Activated CD4-positive, CD25-positive, alpha-beta regulatory T cell (primary cell): ENCODE data around the gene TENM4.

Experiments
- DNase-seq, 4 experiments: peaks; one replicate each; lab custom pipeline; 2025; lab: John Stamatoyannopoulos, UW

TENM4 gene

DNA sequence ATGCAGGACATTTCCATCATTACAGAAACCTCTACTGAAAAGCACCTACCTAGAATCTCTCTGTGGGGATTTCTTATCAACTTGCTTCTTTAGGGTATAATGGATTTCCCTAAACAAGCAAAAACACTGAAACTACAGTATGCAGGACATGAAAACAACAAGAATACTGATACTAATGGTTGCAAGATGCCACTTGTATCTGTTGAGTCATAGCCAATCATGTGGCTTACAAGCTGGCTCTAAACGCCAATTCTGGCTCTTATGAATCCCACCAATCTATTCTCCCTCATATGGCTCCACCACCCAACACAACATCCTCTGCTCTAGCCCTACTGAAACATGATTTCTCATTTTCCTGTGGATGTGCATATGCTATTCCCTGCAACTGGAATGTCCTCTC is 22.6 kb downstream of the TENM4 start:
- no peak for DNase-seq

DNA sequence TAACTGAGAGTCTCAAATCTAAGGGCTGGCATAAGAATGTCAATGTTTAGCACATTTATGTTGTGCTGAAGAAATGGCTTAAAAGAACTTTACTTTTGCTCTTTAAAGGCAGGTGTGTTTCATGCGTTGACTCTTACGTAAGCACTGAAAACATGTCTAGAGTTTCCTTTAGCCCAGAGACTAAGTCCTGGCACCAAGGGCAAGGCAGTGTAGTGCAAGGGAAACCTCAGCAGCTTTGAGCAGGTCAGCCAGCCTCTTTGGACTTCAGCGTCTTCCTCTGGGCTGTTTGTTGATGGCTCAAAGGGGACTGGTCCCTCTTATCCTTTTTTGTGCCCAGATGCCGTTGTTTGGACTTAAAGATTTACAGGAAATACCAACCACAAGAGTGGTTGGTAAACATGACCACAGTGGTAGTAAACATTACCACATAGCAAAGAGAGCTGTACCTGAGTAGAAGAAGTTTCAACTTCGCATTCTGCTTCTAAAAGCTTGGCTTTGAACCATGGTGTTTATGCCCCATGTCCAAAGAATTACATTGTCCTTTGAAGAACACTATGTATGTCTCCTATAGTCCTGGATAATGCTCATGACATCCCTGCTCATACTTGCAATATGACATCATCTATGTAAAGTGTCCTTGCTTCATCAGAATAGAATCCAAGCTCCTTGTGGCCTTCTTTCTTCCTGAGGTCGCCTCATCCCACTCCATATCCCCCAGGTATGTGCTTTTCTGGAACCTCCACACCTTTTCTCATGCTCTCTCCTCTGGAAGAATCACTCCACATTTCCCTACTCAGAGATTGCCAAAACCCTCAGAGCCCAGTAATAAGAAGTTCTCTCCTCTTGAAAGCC is 23.5 kb downstream of the TENM4 start:
- DNase-seq: no peak

DNA sequence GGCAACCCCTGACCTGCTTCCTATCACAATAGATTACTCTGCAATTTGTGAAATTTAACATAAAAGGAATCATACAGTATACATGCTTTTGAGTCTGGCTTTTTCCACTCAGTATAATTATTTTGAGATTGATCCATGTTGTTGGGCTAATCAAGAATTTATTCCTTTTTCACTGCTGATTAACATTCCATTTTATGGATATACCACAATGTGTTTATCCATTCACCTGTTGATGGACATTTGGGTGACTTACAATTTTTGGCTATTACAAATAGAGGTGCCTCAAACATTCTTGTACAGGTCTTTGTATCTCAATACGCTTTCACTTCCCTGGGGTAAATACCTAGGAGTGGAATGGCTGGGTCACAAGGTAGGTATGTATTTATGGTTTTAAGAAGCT is 24.9 kb downstream of the TENM4 start:
- DNase-seq: no peak

DNA sequence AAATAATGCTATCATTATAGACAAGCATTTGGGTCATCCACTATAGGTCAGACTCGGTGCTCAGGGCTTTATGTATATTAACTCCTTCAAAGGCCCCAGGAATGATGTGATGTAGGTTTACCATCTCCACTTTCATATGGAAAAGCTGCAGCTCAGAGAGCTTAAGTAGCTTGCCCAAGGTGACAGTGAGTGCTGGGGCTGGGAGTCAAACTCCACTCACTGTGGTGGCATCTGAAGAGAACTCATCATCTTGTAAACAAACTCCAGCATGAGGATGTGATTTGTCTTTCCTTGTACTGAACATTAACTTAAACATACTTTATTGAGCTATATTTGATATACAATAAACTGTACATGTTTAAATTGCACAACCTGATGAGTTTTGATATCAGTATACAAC is 25.4 kb downstream of the TENM4 start:
- DNase-seq: no peak

DNA sequence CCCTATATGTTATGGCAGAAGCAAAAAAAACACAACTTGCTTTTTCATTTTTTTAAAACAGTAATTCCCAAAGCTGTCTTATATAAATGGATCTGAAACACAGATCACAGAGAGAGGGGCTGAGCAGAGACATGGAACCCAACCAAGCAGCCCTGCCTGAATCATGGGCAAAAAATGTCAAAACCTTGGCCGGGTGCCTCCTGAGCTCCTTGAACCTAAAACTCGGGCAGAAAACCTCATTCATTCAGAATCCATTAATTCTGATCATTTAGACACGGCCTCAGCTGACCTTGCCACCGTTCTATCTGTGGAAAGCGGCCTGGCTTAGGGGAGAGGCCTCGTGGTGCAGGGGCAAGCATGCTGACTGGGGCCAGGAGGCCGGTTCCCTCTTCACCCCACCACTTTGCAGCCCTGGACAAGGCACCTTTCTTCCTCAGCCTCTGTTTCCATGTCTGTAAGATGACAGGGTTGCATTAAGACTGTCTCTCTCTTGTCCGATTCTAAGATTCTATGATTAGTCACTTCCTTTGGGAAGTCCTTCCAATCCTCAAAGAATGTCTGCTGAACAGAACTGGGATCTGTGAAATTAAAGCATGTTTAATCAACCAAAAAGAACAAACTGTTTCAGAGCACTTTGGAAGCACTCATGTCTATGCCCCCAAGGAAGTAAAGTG is 26.0 kb downstream of the TENM4 start:
- DNase-seq: no peak

DNA sequence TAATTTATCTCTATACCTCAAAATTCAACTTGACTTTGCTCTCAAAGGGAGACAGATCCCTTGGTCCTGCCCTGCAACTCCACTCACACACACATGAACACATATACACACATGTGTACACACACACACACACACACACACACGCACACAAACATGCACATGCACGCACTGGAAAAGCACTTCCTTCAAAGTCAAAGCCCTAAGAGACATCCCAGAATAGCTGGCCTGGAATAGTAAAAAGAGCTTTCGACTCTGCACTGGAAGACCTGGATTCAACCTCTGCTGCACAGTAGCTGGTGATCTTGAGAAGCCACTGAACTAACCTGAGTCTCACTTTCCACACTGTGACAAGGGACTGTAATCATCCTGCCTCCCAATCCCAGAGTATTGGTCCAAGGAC is 26.8 kb downstream of the TENM4 start:
- DNase-seq: no peak

DNA sequence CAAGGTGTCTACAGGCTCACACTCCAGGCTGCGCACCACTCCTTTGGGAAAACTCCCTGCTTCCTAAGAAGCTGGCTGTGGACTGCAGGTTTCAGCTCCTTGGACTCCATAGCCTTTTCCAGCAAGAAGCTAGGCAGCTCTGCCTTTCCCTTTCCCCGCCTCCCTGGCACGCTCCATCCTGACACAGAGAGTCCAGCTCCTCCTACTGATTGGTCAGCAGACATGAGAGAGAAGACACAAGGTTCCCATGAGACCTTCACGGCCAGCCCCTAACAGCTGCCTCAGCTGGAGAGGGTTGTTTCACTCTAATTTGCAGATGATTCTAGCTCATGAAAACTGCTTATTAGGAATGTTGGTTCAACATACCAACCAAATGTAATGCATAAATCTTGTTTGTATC is 27.6 kb downstream of the TENM4 start:
- no peak for DNase-seq

DNA sequence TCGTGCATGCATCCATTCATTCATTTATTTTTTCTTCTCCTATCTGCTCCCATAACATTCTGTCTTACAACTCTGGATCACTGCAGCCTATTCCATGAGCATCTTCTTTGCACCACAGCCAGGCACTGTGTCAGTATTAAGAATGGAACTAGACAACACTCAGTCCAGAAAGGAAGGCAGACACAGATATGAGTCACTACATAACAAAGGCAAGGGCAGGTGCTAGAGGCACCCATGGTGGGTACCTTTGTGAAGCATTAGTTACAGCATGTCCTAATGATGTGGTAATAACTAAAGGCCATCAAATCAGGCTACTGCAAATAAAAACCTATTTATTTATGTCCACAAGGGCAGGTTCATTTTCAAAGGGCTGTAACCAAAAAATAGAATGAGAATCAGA is 28.1 kb downstream of the TENM4 start:
- no peak for DNase-seq

DNA sequence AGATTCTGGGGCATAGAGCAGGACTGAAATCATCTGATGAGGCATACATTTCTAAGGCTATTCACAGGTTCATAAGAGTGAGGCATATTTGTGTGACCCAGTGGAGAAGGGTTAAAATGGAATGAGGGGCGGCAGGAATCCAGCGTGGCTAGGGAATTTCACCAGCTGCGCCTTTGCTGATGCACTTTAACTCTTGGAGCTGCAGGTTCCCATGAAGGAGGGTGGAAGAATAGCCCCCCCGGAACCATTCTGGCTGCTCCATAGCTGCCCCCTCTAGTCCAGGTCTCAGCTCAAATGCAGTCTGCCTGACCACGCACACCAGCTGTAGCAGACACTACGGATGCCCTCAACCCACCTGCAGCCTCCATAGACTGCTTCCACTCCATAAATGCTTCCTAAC is 31.5 kb downstream of the TENM4 start:
- DNase-seq: no peak

DNA sequence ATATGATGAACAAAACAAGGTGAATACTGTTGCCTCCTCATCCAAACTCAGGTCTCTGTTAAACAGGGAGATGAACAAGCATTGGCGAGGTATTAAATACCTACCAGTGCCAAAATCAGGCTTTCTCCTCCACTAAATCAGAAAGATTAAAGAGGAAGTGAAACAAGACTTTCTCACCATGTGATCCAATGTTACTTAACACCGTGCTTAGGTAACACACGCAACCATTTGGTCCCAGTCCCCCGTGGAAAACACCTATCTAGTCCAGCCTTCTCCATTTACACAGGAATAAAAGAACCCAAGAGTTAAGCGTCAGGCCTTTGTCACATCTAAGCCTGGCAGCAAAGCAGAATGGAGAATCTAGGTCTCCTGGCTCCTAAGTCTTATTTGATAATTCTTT is 34.5 kb downstream of the TENM4 start:
- DNase-seq: no peak

DNA sequence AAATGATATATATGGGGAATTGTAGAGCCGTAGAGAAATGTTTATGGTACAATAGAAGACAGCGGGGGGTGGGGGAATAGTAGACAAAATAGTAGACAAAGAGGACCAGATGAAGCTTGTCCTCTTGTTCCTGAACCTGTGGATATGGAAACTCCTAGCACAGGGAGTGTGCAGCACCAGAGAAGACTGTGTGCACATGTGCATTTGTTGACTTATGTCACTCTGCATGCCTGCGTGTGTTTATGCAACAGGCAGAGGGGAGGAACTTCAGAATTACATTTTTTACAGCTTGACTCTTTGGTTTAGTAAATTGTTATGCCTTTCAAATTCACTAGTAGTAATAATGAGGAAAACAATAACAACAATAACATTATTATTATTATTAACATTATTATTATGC is 36.0 kb downstream of the TENM4 start:
- no peak for DNase-seq

DNA sequence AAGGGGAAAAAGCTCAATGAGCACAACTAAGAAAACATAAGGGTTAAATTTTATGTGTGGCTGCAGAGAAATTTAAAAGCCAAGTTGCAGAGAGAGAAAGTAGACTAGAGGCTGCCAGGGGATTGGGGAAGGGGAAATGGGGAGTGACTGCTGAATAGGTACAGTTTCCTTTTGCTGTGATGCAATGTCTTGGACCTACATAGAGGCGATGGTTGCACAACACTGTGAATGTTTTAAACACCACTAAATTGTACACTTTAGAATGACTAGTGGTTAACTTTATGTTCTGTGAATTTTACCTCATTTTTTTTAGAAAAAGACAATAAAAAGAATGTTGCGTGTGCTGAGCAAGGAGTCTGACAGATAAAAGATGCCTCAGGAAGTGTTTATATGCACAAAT is 36.5 kb downstream of the TENM4 start:
- DNase-seq: no peak

DNA sequence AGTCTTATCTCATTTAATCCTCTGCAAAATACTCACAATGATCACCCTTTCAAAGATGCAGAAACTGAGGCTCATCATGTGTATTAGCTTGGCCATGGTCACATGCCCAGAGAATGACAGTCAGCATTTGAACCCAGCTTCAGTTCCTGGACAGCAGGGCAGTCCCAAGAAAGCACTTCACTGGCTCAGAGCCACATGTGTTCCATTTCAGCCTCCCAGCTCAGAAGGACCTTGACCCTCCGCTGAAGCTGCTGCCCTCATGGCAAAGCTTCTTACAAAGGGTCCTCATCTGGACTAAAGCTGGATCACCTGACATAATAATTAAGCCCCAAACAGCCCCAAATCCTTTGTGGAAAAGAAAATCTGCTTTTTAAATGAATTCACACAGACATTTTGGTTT is 37.0 kb downstream of the TENM4 start:
- DNase-seq: no peak

DNA sequence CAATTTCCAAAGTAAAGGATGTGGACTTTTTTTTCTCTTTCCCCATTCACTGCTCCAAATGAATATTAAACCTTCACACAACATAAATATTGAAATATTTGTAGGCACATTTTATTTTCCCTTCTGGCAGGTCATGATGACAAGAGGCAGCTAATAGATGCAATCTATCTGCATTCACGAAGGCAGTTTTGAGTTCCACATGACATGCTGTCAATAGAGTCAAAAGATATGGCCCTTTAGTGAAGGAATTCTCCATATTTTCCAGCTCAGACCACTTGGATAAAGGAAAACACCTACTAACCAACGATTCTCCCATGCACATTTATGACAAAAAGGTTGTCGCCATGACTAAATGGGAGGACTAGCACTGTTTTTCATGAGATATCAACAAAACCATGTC is 37.9 kb downstream of the TENM4 start:
- no peak for DNase-seq

DNA sequence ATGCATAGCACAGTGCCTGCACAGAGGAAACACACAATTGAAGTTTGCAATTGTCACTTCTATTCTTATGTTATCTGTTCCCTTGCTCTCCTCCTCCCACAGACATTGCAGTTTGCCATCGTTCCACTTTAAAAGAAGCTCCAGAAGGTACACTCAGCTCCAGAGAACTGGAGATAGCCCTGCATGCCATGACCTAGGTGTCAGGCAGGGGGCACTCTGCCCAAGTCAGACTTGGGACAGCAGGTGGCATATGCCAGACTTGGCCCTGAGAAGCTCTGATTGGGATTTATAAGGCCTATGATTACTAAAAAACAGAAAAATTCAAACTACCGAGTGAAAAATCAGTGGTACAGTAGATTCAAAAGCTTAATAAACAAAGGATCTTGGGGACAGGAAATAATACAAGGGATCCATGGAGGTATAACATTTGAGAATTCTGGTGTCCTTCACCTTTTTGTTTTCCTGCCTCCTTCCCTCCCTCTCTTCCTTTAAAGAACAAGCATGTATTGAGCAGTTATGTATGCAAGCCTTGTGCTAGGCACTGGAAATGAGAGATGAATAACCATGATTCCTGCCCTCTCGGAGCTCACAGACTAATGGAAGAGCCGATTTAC is 40.0 kb downstream of the TENM4 start:
- no peak for DNase-seq

DNA sequence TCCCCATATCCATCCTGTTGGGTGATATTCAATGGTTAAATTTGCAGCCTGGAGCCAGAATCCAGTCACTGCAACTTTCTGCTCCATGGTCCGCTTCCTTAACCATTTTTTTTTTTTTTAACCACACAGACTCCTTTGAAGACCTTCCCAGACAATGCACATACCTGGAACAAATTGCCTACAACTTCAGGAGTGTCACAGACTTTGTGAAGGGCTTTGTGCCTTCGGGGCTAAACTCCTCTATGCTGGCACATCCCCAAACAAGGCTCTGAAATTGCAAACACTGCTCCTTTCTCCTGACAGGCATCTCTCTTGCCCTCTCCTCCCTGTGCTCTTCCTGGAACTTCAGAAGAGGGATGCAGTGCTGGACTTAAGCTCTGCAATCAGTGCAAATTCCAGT is 40.6 kb downstream of the TENM4 start:
- DNase-seq: no peak

DNA sequence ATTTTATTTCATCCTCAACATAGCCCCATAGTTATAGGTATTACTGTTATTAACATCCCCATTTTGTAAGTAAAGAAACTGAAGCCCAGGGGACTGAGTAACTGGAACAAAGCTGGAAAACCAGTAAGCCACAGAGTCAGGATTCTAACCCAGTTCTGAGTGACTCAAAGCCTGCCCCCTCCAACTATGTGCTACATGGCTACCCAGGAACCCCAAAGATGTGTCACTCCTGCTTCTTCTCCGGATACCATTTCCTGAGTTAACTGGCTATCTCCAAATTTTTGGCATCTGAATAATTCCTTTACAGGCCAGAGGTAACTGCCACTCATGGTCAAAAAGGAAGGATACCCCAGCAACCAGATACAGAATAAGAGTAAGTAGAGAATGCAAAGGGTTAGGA is 43.6 kb downstream of the TENM4 start:
- DNase-seq: no peak

DNA sequence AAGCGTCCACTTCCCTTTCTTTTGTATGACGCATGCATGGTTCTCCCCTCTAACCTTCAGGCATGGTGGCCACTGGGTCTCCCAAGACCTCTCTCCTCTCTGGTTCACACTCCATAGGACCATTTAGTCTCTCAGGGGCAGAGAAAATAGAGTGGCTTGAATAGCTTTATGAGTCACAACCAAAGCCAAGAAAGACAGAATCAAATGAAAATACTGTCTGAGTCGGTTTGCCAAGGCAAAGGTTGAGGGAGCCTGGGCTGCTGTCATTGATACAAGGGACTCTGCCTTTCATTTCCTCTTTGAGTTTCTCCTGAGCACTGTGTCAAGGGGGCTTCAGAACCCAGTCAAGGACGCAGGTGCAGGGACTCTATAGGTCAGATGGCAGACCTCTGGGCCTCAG is 44.2 kb downstream of the TENM4 start:
- DNase-seq: no peak

DNA sequence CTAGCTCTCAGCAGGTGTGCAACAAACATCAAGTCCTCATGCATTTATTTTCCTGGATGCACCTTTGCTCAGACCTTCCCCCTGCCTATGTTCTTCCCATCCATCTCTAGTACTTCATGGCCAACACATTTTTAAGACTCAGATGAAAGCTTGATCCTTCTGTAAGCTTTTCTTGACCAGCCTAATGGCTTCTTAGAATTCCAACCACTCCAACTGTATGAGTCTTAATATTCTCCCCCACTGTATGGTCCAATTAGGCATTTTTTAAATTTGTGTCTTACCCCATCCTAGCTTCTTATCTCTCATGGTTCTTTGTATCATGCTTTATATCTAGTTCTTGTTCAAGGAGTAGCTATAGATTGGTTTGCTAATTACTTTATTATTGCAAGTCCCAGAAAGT is 44.8 kb downstream of the TENM4 start:
- DNase-seq: no peak

DNA sequence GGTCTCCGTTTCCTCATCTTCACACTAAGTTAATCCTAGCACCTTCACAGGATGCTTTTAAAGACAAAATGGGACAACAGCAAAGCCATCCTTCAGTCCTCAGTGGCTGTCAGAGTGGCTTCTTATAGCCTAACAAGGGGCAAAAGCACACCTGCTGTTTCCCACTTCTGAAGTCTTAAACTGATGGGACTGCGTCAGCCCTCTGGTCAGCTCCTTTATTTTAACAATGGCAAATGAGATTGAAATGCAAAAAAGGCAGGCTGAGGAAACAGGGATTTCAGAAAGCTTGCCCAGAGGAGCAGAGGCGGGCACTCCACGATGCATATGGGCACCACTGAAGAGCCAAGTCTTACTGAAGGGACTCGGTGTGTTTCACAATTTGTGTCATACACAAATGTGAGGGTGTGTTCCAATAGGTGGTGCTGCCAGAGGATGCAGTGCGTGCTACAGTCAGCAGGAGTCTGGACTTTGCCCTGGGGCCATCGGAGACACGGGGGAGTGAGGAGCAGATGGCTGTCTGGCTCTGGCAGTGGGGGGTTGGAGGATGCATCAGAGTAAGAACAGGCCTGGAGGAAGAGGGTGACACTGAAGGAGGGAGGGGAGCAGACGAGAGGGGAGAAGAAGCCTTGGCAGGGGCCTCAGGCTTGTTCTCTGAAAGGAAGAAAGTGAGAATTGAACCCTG is 47.3 kb downstream of the TENM4 start:
- no peak for DNase-seq

DNA sequence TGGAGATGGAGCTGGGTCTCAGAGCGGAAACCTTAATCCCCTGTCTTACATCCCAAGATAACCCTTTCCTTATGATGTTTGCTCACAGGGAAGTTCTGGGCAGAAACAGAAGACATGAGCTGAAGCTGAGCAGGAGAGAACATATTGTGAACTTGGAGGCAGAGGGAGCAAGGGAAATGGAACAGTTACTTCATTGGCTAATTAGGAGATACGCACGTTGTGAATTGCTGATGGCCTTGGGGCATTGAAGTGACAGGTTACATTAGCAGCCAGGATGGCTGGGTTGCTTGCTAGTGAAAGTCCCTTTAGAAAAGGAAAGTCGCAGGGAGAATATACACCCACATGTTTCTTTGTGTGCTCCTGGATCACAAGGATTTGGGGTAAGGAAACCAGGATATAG is 48.7 kb downstream of the TENM4 start:
- DNase-seq: no peak

DNA sequence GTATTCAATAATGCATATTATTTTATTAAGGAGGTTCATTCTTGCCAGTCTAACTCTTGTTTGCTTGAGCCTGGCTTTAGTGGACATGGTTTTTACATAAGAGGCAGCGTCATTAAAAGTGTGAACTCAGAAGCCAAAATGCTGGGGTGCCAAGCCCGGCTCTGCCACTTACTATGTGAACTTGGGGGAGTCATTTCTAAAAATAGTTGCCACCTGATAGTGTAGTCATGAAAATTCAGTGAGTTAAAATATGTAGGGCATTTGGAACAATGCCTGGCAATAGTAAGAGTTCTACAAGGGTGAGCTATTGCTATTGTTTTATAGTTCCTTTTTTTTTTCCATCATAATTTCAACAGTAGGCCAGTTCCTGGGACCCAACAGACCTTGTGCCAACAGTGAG is 49.9 kb downstream of the TENM4 start:
- DNase-seq: no peak

DNA sequence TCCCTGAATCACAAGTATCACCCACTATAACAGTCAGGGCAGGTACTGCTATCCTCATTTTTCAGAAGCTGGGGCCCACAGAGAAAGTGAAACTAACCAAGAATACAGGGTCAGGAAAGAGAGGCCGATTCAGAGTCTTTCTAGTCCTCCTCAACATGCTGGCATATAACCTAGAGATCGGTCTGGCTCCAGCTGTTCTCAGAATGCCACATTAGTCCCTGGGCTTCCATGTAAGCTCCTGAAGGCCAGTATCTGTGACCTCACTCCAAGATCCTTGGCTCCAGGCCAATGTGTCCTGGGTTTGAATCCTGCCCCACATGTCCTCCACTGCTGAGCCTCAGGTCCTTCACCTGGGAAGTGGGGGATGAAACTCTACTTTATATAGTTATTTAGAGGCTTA is 50.4 kb downstream of the TENM4 start:
- no peak for DNase-seq
